Endothelial cell of umbilical vein (primary cell): ENCODE measurements around the gene GTF3C2. TPM values are rescaled to one million over a fixed set of nuclear protein-coding genes. Genes with fewer than 3 reads are reported as not detected.

Experiments
- BruUV-seq: library from RNA; stranded (reverse); fragments of 400-500 nt; replicated peaks from 2 replicates; lab custom pipeline; 2021; lab: Mats Ljungman, UMichigan
- CTCF ChIA-PET: fragments of 300-600, 350-600 bp; sonication (Branson Sonifier 250); formaldehyde crosslinking; loops from one replicate; lab custom pipeline; 2021; ENCODE audit warnings: antibody characterized with exemption, inconsistent platforms; lab: Charles Lee
- POLR2A ChIA-PET: fragments of 300-600, 350-600 bp; sonication (Branson Sonifier 250); formaldehyde crosslinking; loops from one replicate; lab custom pipeline; 2021; ENCODE audit warnings: antibody characterized with exemption, inconsistent platforms; lab: Charles Lee
- DNase-seq: peaks from one replicate; pipeline ENCODE4 v3.0.0-alpha.2; 2011; ENCODE audit warnings: low read depth, low spot score
- FAIRE-seq: peaks from 2 replicates; lab custom pipeline; 2011; peaks lifted over from hg19 to GRCh38; lab: Jason Lieb, UNC
- H2AFZ ChIP-seq: 2 replicates; pipeline ENCODE4 v1.6.0; 2012; ENCODE audit warnings: low read depth, low read length, control low read depth, inconsistent platforms
- H3K27ac ChIP-seq: 2 replicates; pipeline ENCODE4 v1.5.1; 2011; ENCODE audit warnings: low read depth, mild to moderate bottlenecking, control low read depth, low read length, moderate library complexity; ENCODE audit not compliant: insufficient read depth
- H3K27me3 ChIP-seq, 2 experiments: 2 replicates each; pipeline versions ENCODE4 v1.6.0 to v1.6.1; 2011; ENCODE audit warnings: low read length in 2 of 2, mixed read lengths in 1 of 2; ENCODE audit not compliant: control insufficient read depth in 2 of 2, insufficient read depth in 2 of 2
- H3K36me3 ChIP-seq, 2 experiments: 2 replicates in 1 of 2; 3 replicates in 1 of 2; pipeline ENCODE4 v1.5.1; 2011; ENCODE audit warnings: low read length in 2 of 2, mild to moderate bottlenecking in 1 of 2, moderate library complexity in 1 of 2; ENCODE audit not compliant: control insufficient read depth in 2 of 2, insufficient read depth in 2 of 2; ENCODE audit errors: extremely low read depth in 1 of 2
- H3K4me1 ChIP-seq: 3 replicates; pipeline ENCODE4 v1.5.1; 2011; ENCODE audit warnings: mild to moderate bottlenecking, low read length; ENCODE audit not compliant: control insufficient read depth, insufficient read depth; ENCODE audit errors: extremely low read depth
- H3K4me2 ChIP-seq: 2 replicates; pipeline ENCODE4 v1.6.1; 2011; ENCODE audit warnings: low read length, control low read depth, mixed read lengths; ENCODE audit not compliant: insufficient read depth
- H3K4me3 ChIP-seq, 3 experiments: fragments of 200-600 bp in 1 of 3; sonication (generic), shearing (Covaris generic) in 1 of 3; replicated peaks in 1 of 3; 2 replicates each; pipeline ENCODE4 v1.5.1; 2011 to 2016; ENCODE audit warnings: control low read depth in 3 of 3, low read length in 3 of 3, mild to moderate bottlenecking in 2 of 3, inconsistent platforms in 1 of 3, low read depth in 1 of 3, moderate library complexity in 1 of 3; ENCODE audit not compliant: insufficient read depth in 1 of 3
- H3K79me2 ChIP-seq: 2 replicates; pipeline ENCODE4 v1.6.0; 2012; ENCODE audit warnings: low read length, inconsistent platforms; ENCODE audit not compliant: control insufficient read depth, insufficient read depth
- H3K9ac ChIP-seq: replicated peaks from 2 replicates; pipeline ENCODE3; 2011; ENCODE audit warnings: low read length, control low read depth; ENCODE audit not compliant: insufficient read depth; ENCODE audit errors: extremely low read depth
- H3K9me1 ChIP-seq: replicated peaks from 3 replicates; pipeline ENCODE4 v1.6.0; 2011; ENCODE audit warnings: mild to moderate bottlenecking, low read length; ENCODE audit not compliant: control insufficient read depth, insufficient read depth; ENCODE audit errors: extremely low read depth
- H3K9me3 ChIP-seq: replicated peaks from 2 replicates; pipeline ENCODE4 v1.5.1; 2012; ENCODE audit warnings: low read length, inconsistent platforms; ENCODE audit not compliant: control insufficient read depth, insufficient read depth
- H4K20me1 ChIP-seq: replicated peaks from 2 replicates; pipeline ENCODE3; 2011; ENCODE audit warnings: mild to moderate bottlenecking, low read length; ENCODE audit not compliant: control insufficient read depth, insufficient read depth; ENCODE audit errors: extremely low read depth
- EZH2 ChIP-seq: IDR thresholded peaks from 2 replicates; pipeline ENCODE4 v1.6.1; 2012; ENCODE audit warnings: borderline replicate concordance, low read depth, mild to moderate bottlenecking, moderate library complexity, low read length, inconsistent platforms; ENCODE audit not compliant: severe bottlenecking
- FOS ChIP-seq: IDR thresholded peaks from 2 replicates; pipeline ENCODE4 v1.6.1; 2011; ENCODE audit warnings: mild to moderate bottlenecking, low read length, moderate library complexity, borderline replicate concordance; ENCODE audit not compliant: insufficient read depth
- GATA2 ChIP-seq: IDR thresholded peaks from 2 replicates; pipeline ENCODE4 v1.7.0; 2011; ENCODE audit warnings: low read depth, mild to moderate bottlenecking, moderate library complexity, mixed read lengths, low read length; ENCODE audit not compliant: insufficient read length, insufficient read depth
- JUN ChIP-seq: IDR thresholded peaks from 2 replicates; pipeline ENCODE4 v1.6.1; 2011; ENCODE audit warnings: borderline replicate concordance, low read depth; ENCODE audit not compliant: insufficient read length, insufficient read depth
- MAX ChIP-seq: IDR thresholded peaks from 2 replicates; pipeline ENCODE4 v1.6.1; 2011; ENCODE audit not compliant: insufficient read depth, insufficient read length
- MYC ChIP-seq: IDR thresholded peaks from one replicate; pipeline ENCODE4 v1.6.1; 2011; ENCODE audit warnings: mild to moderate bottlenecking, low read depth, low read length
- POLR2A ChIP-seq: IDR thresholded peaks from 2 replicates; pipeline ENCODE4 v1.6.1; 2012; ENCODE audit warnings: low read depth, mild to moderate bottlenecking, control low read depth, low read length
- POLR2AphosphoS5 ChIP-seq: IDR thresholded peaks from 2 replicates; pipeline ENCODE4 v1.6.1; 2012; ENCODE audit warnings: low read depth, mild to moderate bottlenecking, control low read depth, low read length, moderate library complexity; ENCODE audit not compliant: insufficient read depth
- dilution Hi-C: fragments of 300-500 bp; cut with MboI; formaldehyde crosslinking; loops from one replicate; pipeline ENCODE4 v1.15.0; 2019; ENCODE audit warnings: low sequenced_read_pairs; ENCODE audit not compliant: extremely low pct_ligation_motif_present
- intact Hi-C: fragments of 100-400 bp; cut with micrococcal nuclease; formaldehyde crosslinking; loops from one replicate; pipeline ENCODE4 v1.10.0; 2022
- polyA plus RNA-seq, 4 experiments: library from polyadenylated mRNA; depleted of rRNA in 3 of 4; stranded (reverse) in 3 of 4; unstranded in 1 of 4; fragments of >200 nt; gene quantifications; 2 replicates each; pipeline versions ENCODE4 v1.2.1 to v1.2.3, GENCODE V29; 2011 to 2012; ENCODE audit warnings: missing spikeins in 1 of 4
- total RNA-seq: library from RNA; stranded (reverse); gene quantifications from 2 replicates; pipeline ENCODE4 v1.2.3, GENCODE V29; 2021
- TF ChIP-seq, protein P1 (sequence below), 2 donors: IDR thresholded peaks; 1 replicate in 1 of 2; 2 replicates in 1 of 2; pipeline ENCODE4 v1.5.1; 2011; ENCODE audit warnings: low read length in 2 of 2, mild to moderate bottlenecking in 2 of 2, moderate library complexity in 2 of 2, control low read depth in 1 of 2, inconsistent platforms in 1 of 2, low read depth in 1 of 2; ENCODE audit not compliant: insufficient read depth in 1 of 2; ENCODE audit errors: extremely low read depth in 1 of 2

The GTF3C2 gene
- total and polyA plus RNA-seq, 2 donors (not counting 3 experiments of a cell fraction or from before 2014, with no cell fraction given), result 57.4 to 59.7 TPM

DNA sequence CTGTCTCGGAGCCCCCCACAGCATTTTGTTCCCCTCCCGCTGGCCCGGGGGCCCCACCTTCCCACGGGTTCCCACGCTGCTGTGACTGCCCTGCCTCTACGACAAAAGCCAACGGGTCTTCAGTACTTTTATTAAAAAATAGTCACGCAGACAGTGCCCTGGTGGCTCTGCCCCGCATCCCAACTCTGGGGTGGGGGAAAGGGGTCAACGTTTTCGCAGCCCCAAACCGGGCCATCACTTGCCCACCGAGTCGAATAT, 49.3 kb downstream of the GTF3C2 start:
- CTCF ChIA-PET, result interaction anchor here (6.7 kb wide), 1 partner anchor 27 kb away, joined by 115 read pairs; the partner anchor contains the start of gene TRIM54

More for the DNA sequence above, 49.3 kb downstream of the GTF3C2 start:
- H3K36me3 ChIP-seq, result no peaks in the 10 kb centered on the region
- H3K9ac ChIP-seq, result no peak overlapping the region
- H3K4me1 ChIP-seq, result peaks cover 8% of the 10 kb centered on the region
- TF ChIP-seq JUN (no peak), POLR2AphosphoS5 (no peak), MAX (no peak), POLR2A (no peak), FOS (no peak), MYC (no peak), EZH2 (no peak), GATA2 (no peak)
- TF ChIP-seq, protein P1, sequence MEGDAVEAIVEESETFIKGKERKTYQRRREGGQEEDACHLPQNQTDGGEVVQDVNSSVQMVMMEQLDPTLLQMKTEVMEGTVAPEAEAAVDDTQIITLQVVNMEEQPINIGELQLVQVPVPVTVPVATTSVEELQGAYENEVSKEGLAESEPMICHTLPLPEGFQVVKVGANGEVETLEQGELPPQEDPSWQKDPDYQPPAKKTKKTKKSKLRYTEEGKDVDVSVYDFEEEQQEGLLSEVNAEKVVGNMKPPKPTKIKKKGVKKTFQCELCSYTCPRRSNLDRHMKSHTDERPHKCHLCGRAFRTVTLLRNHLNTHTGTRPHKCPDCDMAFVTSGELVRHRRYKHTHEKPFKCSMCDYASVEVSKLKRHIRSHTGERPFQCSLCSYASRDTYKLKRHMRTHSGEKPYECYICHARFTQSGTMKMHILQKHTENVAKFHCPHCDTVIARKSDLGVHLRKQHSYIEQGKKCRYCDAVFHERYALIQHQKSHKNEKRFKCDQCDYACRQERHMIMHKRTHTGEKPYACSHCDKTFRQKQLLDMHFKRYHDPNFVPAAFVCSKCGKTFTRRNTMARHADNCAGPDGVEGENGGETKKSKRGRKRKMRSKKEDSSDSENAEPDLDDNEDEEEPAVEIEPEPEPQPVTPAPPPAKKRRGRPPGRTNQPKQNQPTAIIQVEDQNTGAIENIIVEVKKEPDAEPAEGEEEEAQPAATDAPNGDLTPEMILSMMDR (IDR thresholded peaks at IDR 0.05; ENCODE audit: extremely low read depth in 1 of 2, insufficient read depth in 1 of 2, low read depth in 1 of 2, low read length in 2 of 2), result no peak
- no peaks in the 10 kb centered on the region for H3K79me2 ChIP-seq
- no peak overlapping the region for H3K27ac ChIP-seq
- intact Hi-C loops (no loop called here), dilution Hi-C loops (no loop called here)
- no peak overlapping the region for H3K4me3 ChIP-seq
- peaks cover 25 to 41% of the 10 kb centered on the region in 2 experiments for H3K27me3 ChIP-seq
- H2AFZ ChIP-seq, result no peak overlapping the region
- H3K9me3 ChIP-seq, result no peaks in the 10 kb centered on the region
- no peaks in the 10 kb centered on the region for H3K9me1 ChIP-seq
- no peaks in the 10 kb centered on the region for H4K20me1 ChIP-seq
- POLR2A ChIA-PET, result no interaction called here
- no TSS peak for BruUV-seq
- DNase-seq (no peak), FAIRE-seq (no peak)
- H3K4me2 ChIP-seq, result no peak overlapping the region
